ENCODE results near the gene PNLIP. TPM values are rescaled to one million over a fixed set of nuclear protein-coding genes. Genes with fewer than 3 reads are reported as not detected.

Gene PNLIP
- total RNA-seq, 2 donors from 2014 or later: 8,888 to 12,294 TPM

- peaks cover 66% of the 10 kb centered on the region for H3K4me1 ChIP-seq
- TF ChIP-seq POLR2A (IDR thresholded peaks at IDR 0.05): no peak
- no peak for TF ChIP-seq CTCF (IDR thresholded peaks at IDR 0.05)
- ATAC-seq (peak; percentile 22), DNase-seq (no peak)
- H3K4me3 ChIP-seq: no peak overlapping the region
- H3K9me3 ChIP-seq: no peaks in the 10 kb centered on the region
- H3K27me3 ChIP-seq: no peaks in the 10 kb centered on the region
- intact Hi-C loops (cut with DNase I): no loop called here
- H3K27ac ChIP-seq: peak overlapping the region; percentile 48 to 97 (median 94)
- H3K36me3 ChIP-seq (replicated peaks in 1 of 2; ENCODE audit: insufficient read depth in 1 of 2, low read depth in 2 of 2): peaks cover 3 to 6% of the 10 kb centered on the region in 2 donors
Measured at GRCh38 chr10:116598329-116598728, 52.6 kb downstream of the PNLIP start.

GRCh38 chr10:116599991-116600390 is 54.3 kb downstream of the PNLIP start:
- Histone ChIP-seq H3K4me3 (no peak overlapping the region), H3K27ac (peak overlapping the region in 3 of 4 donors; percentile 37 to 97 (median 94)), H3K9me3 (no peaks in the 10 kb centered on the region), H3K36me3 (replicated peaks in 1 of 2; ENCODE audit: insufficient read depth in 1 of 2, low read depth in 2 of 2) (peaks cover 3 to 10% of the 10 kb centered on the region in 2 donors), H3K27me3 (no peaks in the 10 kb centered on the region), H3K4me1 (peaks cover 61% of the 10 kb centered on the region)
- ATAC-seq (no peak), DNase-seq (peak in 1 of 4 donors; percentile 18)
- 21 to 28% methylated on average over 5 of the region's 5 CpGs for WGBS, 2 donors
- TF ChIP-seq POLR2A (IDR thresholded peaks at IDR 0.05) (no peak), CTCF (IDR thresholded peaks at IDR 0.05) (no peak)
- intact Hi-C loops (cut with DNase I): no loop called here

GRCh38 chr10:116602648-116603400 is 57.1 kb downstream of the PNLIP start:
- WGBS, 2 donors: 38 to 47% methylated on average over 10 of the region's 10 CpGs
- intact Hi-C loops (cut with DNase I): no loop called here
- TF ChIP-seq CTCF (IDR thresholded peaks at IDR 0.05) (no peak), POLR2A (IDR thresholded peaks at IDR 0.05) (peak in 2 of 3 donors; percentile 58 to 72)

GRCh38 chr10:116606061-116606483 is 60.3 kb downstream of the PNLIP start:
- peak in 2 of 3 donors; percentile 64 to 70 for TF ChIP-seq POLR2A (IDR thresholded peaks at IDR 0.05)
- no peak for TF ChIP-seq CTCF (IDR thresholded peaks at IDR 0.05)

More at GRCh38 chr10:116602648-116603400, 57.1 kb downstream of the PNLIP start:
- H3K4me1 ChIP-seq: peaks cover 41% of the 10 kb centered on the region
- DNase-seq: peak in 2 of 4 donors; percentile 57 to 70
- H3K36me3 ChIP-seq (replicated peaks in 1 of 2; ENCODE audit: insufficient read depth in 1 of 2, low read depth in 2 of 2): peaks cover 0 to 8% of the 10 kb centered on the region in 2 donors
- H3K4me3 ChIP-seq: no peak overlapping the region
- no peaks in the 10 kb centered on the region for H3K27me3 ChIP-seq
- no peaks in the 10 kb centered on the region for H3K9me3 ChIP-seq
- peak; percentile 6 for ATAC-seq
- peak overlapping the region; percentile 8 to 97 (median 58) for H3K27ac ChIP-seq

More at GRCh38 chr10:116606061-116606483, 60.3 kb downstream of the PNLIP start:
- H3K27me3 ChIP-seq: no peaks in the 10 kb centered on the region
- peaks cover 35% of the 10 kb centered on the region for H3K4me1 ChIP-seq
- intact Hi-C loops (cut with DNase I): no loop called here
- H3K4me3 ChIP-seq: no peak overlapping the region
- H3K36me3 ChIP-seq (replicated peaks in 1 of 2; ENCODE audit: insufficient read depth in 1 of 2, low read depth in 2 of 2): peaks cover 0 to 7% of the 10 kb centered on the region in 2 donors
- WGBS, 2 donors: 28 to 35% methylated on average over 7 to 8 of the region's 8 CpGs
- no peak for ATAC-seq
- peak overlapping the region; percentile 40 to 97 (median 73) for H3K27ac ChIP-seq
- H3K9me3 ChIP-seq: no peaks in the 10 kb centered on the region
- DNase-seq: peak; percentile 55 to 69 (median 58)
